Testis (tissue), 2 donors: ENCODE results near the gene ZFYVE21.

Source experiments
- POLR2A ChIP-seq: fragments of 450-650 bp; IDR thresholded peaks from one replicate; pipeline ENCODE4 v1.6.1; 2017; ENCODE audit warnings: antibody characterized with exemption, mild to moderate bottlenecking, moderate library complexity
- TF ChIP-seq, protein P1 (sequence below), 3 experiments: fragments of 450-650 bp in 2 of 3; fragments of 200-600 bp in 1 of 3; sonication (generic) in 1 of 3; IDR thresholded peaks; one replicate each; pipeline ENCODE4 v1.5.1; 2016 to 2019; ENCODE audit warnings: antibody characterized with exemption in 3 of 3, mild to moderate bottlenecking in 2 of 3, moderate library complexity in 1 of 3

DNA sequence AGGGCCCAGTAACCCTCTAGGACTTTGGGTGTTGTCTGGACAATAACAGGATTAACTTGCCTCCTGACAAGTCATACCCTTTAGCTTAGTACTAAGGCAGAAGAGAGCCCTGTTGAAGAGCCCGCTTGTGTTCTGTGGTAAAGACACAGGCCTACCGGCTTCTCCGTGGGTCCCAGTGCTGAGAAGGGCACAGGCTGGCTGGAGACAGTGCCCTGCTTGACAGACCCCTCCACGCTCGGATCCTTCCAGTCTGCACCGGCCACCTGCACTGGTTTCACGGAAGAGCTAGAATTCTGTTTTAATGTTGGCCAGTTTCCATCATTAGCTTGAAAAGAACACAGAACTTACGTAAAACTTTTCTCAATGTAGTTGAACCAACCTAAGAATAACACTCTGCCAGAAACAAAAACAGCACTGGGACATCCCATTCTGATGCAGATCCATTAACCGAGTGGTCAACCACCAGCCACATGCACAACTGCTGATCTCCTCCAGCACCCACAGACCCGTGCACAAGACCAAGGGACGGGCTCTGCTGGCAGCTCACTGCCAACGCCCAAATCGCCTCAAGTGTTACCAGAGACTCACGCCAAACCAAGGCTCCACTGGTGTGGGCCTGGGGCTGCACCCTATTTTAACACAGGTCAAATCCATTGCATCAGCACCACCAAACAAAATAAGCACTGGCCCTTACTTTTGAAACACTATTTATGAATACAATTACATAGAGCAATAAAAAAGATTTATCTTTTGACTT is 27.1 kb downstream of the ZFYVE21 start:
- TF ChIP-seq, protein P1, sequence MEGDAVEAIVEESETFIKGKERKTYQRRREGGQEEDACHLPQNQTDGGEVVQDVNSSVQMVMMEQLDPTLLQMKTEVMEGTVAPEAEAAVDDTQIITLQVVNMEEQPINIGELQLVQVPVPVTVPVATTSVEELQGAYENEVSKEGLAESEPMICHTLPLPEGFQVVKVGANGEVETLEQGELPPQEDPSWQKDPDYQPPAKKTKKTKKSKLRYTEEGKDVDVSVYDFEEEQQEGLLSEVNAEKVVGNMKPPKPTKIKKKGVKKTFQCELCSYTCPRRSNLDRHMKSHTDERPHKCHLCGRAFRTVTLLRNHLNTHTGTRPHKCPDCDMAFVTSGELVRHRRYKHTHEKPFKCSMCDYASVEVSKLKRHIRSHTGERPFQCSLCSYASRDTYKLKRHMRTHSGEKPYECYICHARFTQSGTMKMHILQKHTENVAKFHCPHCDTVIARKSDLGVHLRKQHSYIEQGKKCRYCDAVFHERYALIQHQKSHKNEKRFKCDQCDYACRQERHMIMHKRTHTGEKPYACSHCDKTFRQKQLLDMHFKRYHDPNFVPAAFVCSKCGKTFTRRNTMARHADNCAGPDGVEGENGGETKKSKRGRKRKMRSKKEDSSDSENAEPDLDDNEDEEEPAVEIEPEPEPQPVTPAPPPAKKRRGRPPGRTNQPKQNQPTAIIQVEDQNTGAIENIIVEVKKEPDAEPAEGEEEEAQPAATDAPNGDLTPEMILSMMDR (IDR thresholded peaks at IDR 0.05), result no peak
- no peak for TF ChIP-seq POLR2A
